Prostate gland (tissue), 2 donors: ENCODE results near the gene SEPTIN11.

Experiments used
- POLR2AphosphoS5 ChIP-seq: sonication (generic); formaldehyde crosslinking; IDR thresholded peaks from one replicate; pipeline ENCODE4 v1.6.1; 2017; ENCODE audit warnings: antibody characterized with exemption
- TF ChIP-seq, protein P1 (sequence below), 4 experiments: fragments of 200-600 bp in 2 of 4; fragments of 450-650 bp in 2 of 4; sonication (generic) in 2 of 4; IDR thresholded peaks; 1 replicate in 3 of 4; 2 replicates in 1 of 4; pipeline ENCODE4 v1.5.1; 2016 to 2019; ENCODE audit warnings: antibody characterized with exemption in 4 of 4, mild to moderate bottlenecking in 2 of 4, moderate library complexity in 2 of 4

GRCh38 chr4:76952071-76952470 lies 2.5 kb downstream of the SEPTIN11 start:
- TF ChIP-seq, protein P1, sequence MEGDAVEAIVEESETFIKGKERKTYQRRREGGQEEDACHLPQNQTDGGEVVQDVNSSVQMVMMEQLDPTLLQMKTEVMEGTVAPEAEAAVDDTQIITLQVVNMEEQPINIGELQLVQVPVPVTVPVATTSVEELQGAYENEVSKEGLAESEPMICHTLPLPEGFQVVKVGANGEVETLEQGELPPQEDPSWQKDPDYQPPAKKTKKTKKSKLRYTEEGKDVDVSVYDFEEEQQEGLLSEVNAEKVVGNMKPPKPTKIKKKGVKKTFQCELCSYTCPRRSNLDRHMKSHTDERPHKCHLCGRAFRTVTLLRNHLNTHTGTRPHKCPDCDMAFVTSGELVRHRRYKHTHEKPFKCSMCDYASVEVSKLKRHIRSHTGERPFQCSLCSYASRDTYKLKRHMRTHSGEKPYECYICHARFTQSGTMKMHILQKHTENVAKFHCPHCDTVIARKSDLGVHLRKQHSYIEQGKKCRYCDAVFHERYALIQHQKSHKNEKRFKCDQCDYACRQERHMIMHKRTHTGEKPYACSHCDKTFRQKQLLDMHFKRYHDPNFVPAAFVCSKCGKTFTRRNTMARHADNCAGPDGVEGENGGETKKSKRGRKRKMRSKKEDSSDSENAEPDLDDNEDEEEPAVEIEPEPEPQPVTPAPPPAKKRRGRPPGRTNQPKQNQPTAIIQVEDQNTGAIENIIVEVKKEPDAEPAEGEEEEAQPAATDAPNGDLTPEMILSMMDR (IDR thresholded peaks at IDR 0.05): no peak
- no peak for TF ChIP-seq POLR2AphosphoS5
